Activated CD8-positive, alpha-beta T cell treated with anti-CD3 and anti-CD28 coated beads, Interleukin-2, amount 10 ng/mL, durations not matched to agents 7 days and 5 days (primary cell): ENCODE data around the gene DAPK2. TPM values are rescaled to one million over a fixed set of nuclear protein-coding genes. Genes with fewer than 3 reads are reported as not detected.
A peak's percentile ranks its signal among the peaks of the same experiment; 100 is the strongest.

ENCODE experiments used
- ATAC-seq: fragments of 150-1000 bp; cut with Tn5 transposase; one replicate; pipeline ENCODE4 v1.10.0; 2021; ENCODE audit warnings: moderate library complexity
- CTCF ChIA-PET: fragments of 350-600 bp; sonication (Branson Sonifier 250); formaldehyde crosslinking; loops from one replicate; lab custom pipeline; 2021; ENCODE audit warnings: antibody characterized with exemption; lab: Charles Lee
- POLR2A ChIA-PET: fragments of 350-600 bp; sonication (Branson Sonifier 250); formaldehyde crosslinking; loops from one replicate; lab custom pipeline; 2021; ENCODE audit warnings: antibody characterized with exemption; lab: Charles Lee
- DNase-seq: peaks from one replicate; pipeline ENCODE4 v3.0.0-alpha.2; 2020
- H3K27ac Mint-ChIP-seq: one replicate; pipeline ENCODE4 v1.8.0; 2021; ENCODE audit warnings: mild to moderate bottlenecking, mixed read lengths
- H3K27me3 Mint-ChIP-seq: one replicate; pipeline ENCODE4 v1.8.0; 2021; ENCODE audit warnings: low read depth, mixed read lengths
- H3K36me3 Mint-ChIP-seq: one replicate; pipeline ENCODE4 v1.8.0; 2021; ENCODE audit warnings: low read depth, mixed read lengths
- H3K4me1 Mint-ChIP-seq: one replicate; pipeline ENCODE4 v1.8.0; 2021; ENCODE audit warnings: low read depth, mixed read lengths
- H3K4me3 Mint-ChIP-seq: one replicate; pipeline ENCODE4 v1.8.0; 2021; ENCODE audit warnings: mild to moderate bottlenecking, mixed read lengths
- H3K9me3 Mint-ChIP-seq: one replicate; pipeline ENCODE4 v1.8.0; 2022; ENCODE audit warnings: mixed read lengths; ENCODE audit not compliant: insufficient read depth
- total RNA-seq, 2 experiments: library from RNA; stranded (reverse); gene quantifications; one replicate each; pipeline ENCODE4 v1.2.3, GENCODE V29; 2021

The DAPK2 gene
- total RNA-seq, 2 experiments from 2014 or later = 1.3 to 1.5 TPM

GRCh38 chr15:63982381-63982854 is 63.9 kb downstream of the DAPK2 start:
- DNase-seq (no peak), ATAC-seq (no peak)
- Mint-ChIP-seq H3K27me3 (no peaks in the 10 kb centered on the region), H3K4me3 (no peak overlapping the region), H3K36me3 (no peaks in the 10 kb centered on the region), H3K27ac (no peak overlapping the region), H3K9me3 (no peaks in the 10 kb centered on the region), H3K4me1 (no peaks in the 10 kb centered on the region)
- POLR2A ChIA-PET = no interaction called here
- CTCF ChIA-PET = interaction anchor here (0.9 to 3.7 kb wide), 4 partner anchors 37 to 233 kb away, joined by 3 to 16 read pairs (median 3); partner anchors contain the start of gene DAPK2

GRCh38 chr15:63981596-63982320 is 64.5 kb downstream of the DAPK2 start:
- ATAC-seq = no peak
- no peak overlapping the region for H3K4me3 Mint-ChIP-seq

DNA sequence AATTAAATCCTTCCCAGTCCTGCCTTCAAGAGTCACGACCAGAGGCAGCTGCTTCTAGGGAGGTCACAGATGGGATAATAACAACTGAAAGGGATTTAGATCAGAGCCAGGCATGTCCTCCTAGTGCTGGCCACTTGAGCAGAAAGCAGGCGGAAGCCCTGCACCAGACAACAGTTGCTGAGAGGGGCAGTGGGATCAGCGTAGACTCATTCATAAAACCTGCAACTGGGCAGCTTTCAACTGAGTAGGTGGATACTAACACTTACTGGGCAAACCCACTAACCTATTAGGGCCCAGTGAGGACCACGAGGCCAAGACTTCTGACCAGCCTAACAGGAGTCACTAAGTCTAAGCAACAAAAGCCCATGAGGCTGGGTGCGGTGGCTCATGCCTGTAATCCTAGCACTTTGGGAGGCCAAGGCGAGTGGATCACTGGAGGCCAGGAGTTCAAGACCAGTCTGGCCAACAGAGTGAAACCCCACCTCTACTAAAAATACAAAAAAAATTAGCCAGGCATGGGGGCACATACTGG is 67.0 kb downstream of the DAPK2 start:
- no peaks in the 10 kb centered on the region for H3K9me3 Mint-ChIP-seq
- ChIA-PET CTCF (interaction anchor here (0.8 to 1.5 kb wide), 4 partner anchors 9 to 89 kb away, joined by 3 to 4 read pairs (median 4); partner anchors contain the start of gene DAPK2), POLR2A (no interaction called here)
- H3K27ac Mint-ChIP-seq = no peak overlapping the region
- H3K4me3 Mint-ChIP-seq = no peak overlapping the region
- DNase-seq (no peak), ATAC-seq (no peak)
- H3K27me3 Mint-ChIP-seq = no peaks in the 10 kb centered on the region
- H3K4me1 Mint-ChIP-seq = no peaks in the 10 kb centered on the region
- no peaks in the 10 kb centered on the region for H3K36me3 Mint-ChIP-seq

More at GRCh38 chr15:63981596-63982320, 64.5 kb downstream of the DAPK2 start:
- Mint-ChIP-seq H3K27ac (no peak overlapping the region), H3K9me3 (no peaks in the 10 kb centered on the region), H3K4me1 (no peaks in the 10 kb centered on the region), H3K27me3 (no peaks in the 10 kb centered on the region), H3K36me3 (no peaks in the 10 kb centered on the region)
- no peak for DNase-seq
- ChIA-PET CTCF (interaction anchor here (0.9 to 3.7 kb wide), 2 partner anchors 36 to 65 kb away, joined by 3 to 16 read pairs; no protein-coding TSS in a partner anchor), POLR2A (no interaction called here)

GRCh38 chr15:63978511-63979261 is 67.6 kb downstream of the DAPK2 start:
- Mint-ChIP-seq H3K27me3 (no peaks in the 10 kb centered on the region), H3K27ac (peak overlapping the region; percentile 6), H3K4me1 (no peaks in the 10 kb centered on the region), H3K9me3 (no peaks in the 10 kb centered on the region), H3K36me3 (no peaks in the 10 kb centered on the region), H3K4me3 (no peak overlapping the region)
- DNase-seq (no peak), ATAC-seq (no peak)
- ChIA-PET CTCF (interaction anchor here (1.1 to 1.7 kb wide), 3 partner anchors 32 to 86 kb away, joined by 3 to 5 read pairs (median 4); partner anchors contain the start of gene DAPK2), POLR2A (no interaction called here)

- Mint-ChIP-seq H3K27ac (no peak overlapping the region), H3K4me3 (no peak overlapping the region), H3K4me1 (peaks cover under 1% of the 10 kb centered on the region), H3K9me3 (no peaks in the 10 kb centered on the region), H3K36me3 (no peaks in the 10 kb centered on the region), H3K27me3 (no peaks in the 10 kb centered on the region)
- ChIA-PET CTCF (interaction anchor here (1.7 kb wide), 1 partner anchor 69 kb away, joined by 5 read pairs; the partner anchor contains the start of gene DAPK2), POLR2A (no interaction called here)
- DNase-seq (no peak), ATAC-seq (no peak)
Measured at GRCh38 chr15:63977119-63977518, 69.2 kb downstream of the DAPK2 start.

DNA sequence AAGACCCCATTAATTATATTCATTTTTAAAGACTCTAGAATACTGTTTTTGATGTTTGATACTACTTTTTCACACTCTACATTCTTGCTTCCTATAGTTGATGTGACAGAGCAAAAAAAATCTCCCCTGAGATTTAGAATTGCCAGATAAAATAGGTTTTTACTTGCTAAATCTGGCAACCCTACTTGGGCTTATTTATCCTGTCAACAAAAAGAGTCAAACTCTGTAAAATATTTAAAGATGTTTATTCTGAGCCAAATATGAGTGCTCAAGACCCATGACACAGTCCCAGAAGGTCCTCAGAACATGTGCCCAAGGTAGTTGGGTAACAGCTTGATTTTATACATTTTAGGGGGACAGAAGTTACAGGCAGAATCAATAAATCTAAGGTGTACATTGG is 72.3 kb downstream of the DAPK2 start:
- DNase-seq (no peak), ATAC-seq (no peak)
- POLR2A ChIA-PET = no interaction called here
- CTCF ChIA-PET = interaction anchor here (1.5 kb wide), 1 partner anchor 28 kb away, joined by 7 read pairs; no protein-coding TSS in a partner anchor
- no peak overlapping the region for H3K4me3 Mint-ChIP-seq
- peaks cover 30% of the 10 kb centered on the region for H3K4me1 Mint-ChIP-seq
- no peaks in the 10 kb centered on the region for H3K9me3 Mint-ChIP-seq
- no peaks in the 10 kb centered on the region for H3K27me3 Mint-ChIP-seq
- no peak overlapping the region for H3K27ac Mint-ChIP-seq
- H3K36me3 Mint-ChIP-seq = no peaks in the 10 kb centered on the region

DNA sequence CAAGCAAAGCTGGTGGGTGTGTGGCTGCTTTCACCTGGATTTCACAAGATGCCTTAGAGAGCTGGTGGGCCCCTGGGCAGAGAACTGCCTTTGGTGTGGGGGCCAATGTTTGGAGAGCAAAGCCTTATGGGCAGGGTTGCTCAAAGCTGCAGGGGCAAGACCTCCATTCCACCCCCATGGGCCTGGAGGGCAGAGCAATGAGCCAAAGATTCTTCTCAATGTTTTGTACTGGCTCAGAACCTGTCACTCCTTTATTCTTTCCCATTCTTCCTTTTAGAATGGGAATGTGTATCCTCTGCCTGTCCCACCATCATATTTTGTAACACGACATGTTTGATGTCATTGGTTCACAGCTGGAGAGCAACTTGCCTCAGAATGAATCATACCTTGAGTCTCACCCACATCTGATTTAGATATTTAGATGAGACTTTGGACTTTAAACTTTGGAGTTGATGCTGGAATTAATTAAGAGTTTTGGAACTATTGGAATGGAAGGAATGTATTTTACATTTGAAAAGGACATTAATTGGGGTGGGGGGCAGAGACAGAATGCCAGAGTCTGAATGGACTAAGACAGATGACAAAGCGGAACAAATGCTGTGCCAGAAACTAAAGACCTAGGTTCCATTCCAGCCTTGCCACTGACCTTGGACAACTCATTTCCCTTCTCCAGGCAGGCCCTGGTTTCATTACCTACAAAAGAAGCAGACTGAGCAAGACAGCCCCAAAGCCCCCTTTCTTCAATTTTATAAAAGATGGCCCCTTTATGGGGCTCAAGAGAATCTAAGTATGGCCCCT is 72.9 kb downstream of the DAPK2 start:
- Mint-ChIP-seq H3K27ac (no peak overlapping the region), H3K27me3 (no peaks in the 10 kb centered on the region), H3K4me1 (peaks cover 36% of the 10 kb centered on the region), H3K36me3 (no peaks in the 10 kb centered on the region), H3K9me3 (no peaks in the 10 kb centered on the region), H3K4me3 (no peak overlapping the region)
- DNase-seq = no peak
- no peak for ATAC-seq
- ChIA-PET POLR2A (no interaction called here), CTCF (no interaction called here)

DNA sequence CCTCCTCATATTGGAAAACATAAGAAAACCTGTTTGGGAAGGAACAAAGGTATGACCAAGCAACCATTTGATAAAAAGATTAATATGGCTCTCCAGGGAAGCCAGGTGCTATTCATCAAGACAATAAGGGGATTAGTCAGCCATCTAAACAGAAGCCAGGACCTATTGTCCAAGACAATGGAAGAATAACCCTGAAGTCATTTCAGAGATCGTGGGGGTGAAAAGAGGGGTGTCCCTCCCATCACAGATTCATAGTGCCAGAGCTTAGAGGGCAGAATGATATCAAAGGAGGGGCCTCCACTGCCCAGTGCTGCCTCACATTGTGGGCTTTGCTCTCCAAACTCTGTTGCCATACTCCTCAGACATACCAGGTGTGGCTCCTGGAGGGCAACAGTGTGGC is 73.5 kb downstream of the DAPK2 start:
- H3K4me3 Mint-ChIP-seq = no peak overlapping the region
- POLR2A ChIA-PET = no interaction called here
- no peak overlapping the region for H3K27ac Mint-ChIP-seq
- CTCF ChIA-PET = interaction anchor here (0.6 kb wide), 1 partner anchor 74 kb away, joined by 3 read pairs; the partner anchor contains the start of gene DAPK2
- H3K4me1 Mint-ChIP-seq = peaks cover 41% of the 10 kb centered on the region
- DNase-seq (no peak), ATAC-seq (no peak)
- peaks cover under 1% of the 10 kb centered on the region for H3K36me3 Mint-ChIP-seq
- H3K9me3 Mint-ChIP-seq = no peaks in the 10 kb centered on the region
- no peaks in the 10 kb centered on the region for H3K27me3 Mint-ChIP-seq

DNA sequence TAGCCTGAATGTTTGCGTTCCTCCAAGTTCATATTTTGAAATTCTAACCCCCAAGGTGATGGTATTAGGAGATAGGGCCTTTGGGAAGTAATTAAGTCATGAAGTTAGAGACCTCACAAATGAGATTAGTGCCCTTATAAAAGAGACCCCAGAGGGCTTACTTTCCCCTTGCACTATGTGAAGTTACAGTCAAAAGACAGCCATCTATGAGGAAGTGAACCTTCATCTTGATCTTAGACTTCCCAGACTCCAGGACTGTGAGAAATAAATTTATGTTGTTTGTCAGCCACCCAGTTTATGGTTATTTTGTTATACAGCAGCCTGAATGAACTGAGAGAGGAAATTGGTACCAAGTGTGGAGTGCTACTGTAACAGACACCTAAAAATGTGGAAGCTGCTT is 74.4 kb downstream of the DAPK2 start:
- Mint-ChIP-seq H3K27ac (peak overlapping the region; percentile 96), H3K9me3 (no peaks in the 10 kb centered on the region), H3K4me3 (no peak overlapping the region), H3K36me3 (peaks cover 2% of the 10 kb centered on the region), H3K27me3 (no peaks in the 10 kb centered on the region), H3K4me1 (peaks cover 44% of the 10 kb centered on the region)
- DNase-seq (no peak), ATAC-seq (no peak)
- POLR2A ChIA-PET = interaction anchor here (0.7 to 0.9 kb wide), 3 partner anchors 39 to 139 kb away, joined by 3 to 5 read pairs (median 3); no protein-coding TSS in a partner anchor
- CTCF ChIA-PET = interaction anchor here (0.5 to 4.9 kb wide), 7 partner anchors 26 to 806 kb away, joined by 3 to 53 read pairs (median 6); partner anchors contain the start of gene DAPK2

DNA sequence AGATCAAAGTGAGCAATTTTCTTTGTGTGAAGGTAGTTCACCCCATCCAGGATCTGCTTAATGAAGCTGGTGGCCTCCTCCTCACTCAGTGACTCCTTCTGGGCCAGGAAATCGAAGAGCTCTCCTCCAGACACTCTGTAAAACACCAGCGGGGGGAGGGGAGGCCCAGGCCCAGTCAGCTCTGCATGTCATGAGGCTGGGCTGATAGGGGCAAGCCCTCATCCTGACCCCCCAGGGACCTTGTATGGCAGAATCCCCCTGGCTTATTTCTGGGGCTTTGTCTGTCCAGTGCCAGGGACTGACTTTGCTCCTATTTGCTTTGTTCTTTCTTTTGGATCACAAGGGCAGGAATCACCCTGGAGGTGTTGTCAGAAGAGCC is 74.9 kb downstream of the DAPK2 start:
- CTCF ChIA-PET = interaction anchor here (0.5 to 4.9 kb wide), 12 partner anchors 17 to 805 kb away, joined by 3 to 53 read pairs (median 4); no protein-coding TSS in a partner anchor
- Mint-ChIP-seq H3K4me3 (peak overlapping the region; percentile 68), H3K9me3 (no peaks in the 10 kb centered on the region), H3K36me3 (peaks cover 2% of the 10 kb centered on the region), H3K4me1 (peaks cover 44% of the 10 kb centered on the region), H3K27ac (peak overlapping the region; percentile 96), H3K27me3 (no peaks in the 10 kb centered on the region)
- DNase-seq = peak; percentile 62
- POLR2A ChIA-PET = interaction anchor here (0.6 to 1.5 kb wide), 5 partner anchors 9 to 138 kb away, joined by 3 to 6 read pairs (median 5); no protein-coding TSS in a partner anchor
- ATAC-seq = peak; percentile 74
